HL-60/S4 treated with phorbol 12-myristate 13-acetate at 8.2 ng/mL for 4 days and 3 days (cell line): ENCODE data around the gene SBK3.
"Not testable (repeated sequence)": the region's sequence is repeated elsewhere in the genome, so short reads cannot be mapped to it uniquely, and the experiment has no call there.

Experiments
- in situ Hi-C: fragments of 300-500 bp; cut with MboI; formaldehyde crosslinking; loops from 2 replicates; pipeline ENCODE4 v1.15.0; 2022; ENCODE audit warnings: low sequenced_read_pairs

Gene SBK3

DNA sequence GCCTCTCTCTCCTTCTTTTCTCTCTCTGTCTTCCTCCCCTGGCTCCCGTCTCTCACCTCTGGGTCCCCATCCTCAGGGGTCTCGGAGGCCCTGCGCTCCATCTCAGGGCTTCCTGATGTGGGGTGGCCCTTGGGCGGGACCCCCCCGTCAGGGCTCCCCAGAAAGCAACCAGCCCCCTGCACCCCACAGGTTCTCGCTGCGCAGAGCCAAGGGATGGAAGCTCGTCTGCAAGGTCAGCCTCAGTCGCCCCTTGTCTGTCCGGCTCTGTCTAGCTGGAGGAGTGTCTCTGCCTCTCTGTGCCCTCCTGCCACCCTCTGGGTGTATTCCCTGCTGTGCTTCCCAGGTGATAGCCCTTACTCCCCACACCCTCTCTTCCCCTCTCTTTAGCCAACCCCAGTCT lies at the start of gene SBK3:
Gene SBK3 (minus strand): TSS at position 101 of the 400 bp plus-strand sequence. CDS start 0 bp downstream, at position 101.
- in situ Hi-C loops: no loop called here

- in situ Hi-C loops: no loop called here
These were observed 47.9 kb upstream of the SBK3 start for GRCh38 chr19:55593096-55593772.

DNA sequence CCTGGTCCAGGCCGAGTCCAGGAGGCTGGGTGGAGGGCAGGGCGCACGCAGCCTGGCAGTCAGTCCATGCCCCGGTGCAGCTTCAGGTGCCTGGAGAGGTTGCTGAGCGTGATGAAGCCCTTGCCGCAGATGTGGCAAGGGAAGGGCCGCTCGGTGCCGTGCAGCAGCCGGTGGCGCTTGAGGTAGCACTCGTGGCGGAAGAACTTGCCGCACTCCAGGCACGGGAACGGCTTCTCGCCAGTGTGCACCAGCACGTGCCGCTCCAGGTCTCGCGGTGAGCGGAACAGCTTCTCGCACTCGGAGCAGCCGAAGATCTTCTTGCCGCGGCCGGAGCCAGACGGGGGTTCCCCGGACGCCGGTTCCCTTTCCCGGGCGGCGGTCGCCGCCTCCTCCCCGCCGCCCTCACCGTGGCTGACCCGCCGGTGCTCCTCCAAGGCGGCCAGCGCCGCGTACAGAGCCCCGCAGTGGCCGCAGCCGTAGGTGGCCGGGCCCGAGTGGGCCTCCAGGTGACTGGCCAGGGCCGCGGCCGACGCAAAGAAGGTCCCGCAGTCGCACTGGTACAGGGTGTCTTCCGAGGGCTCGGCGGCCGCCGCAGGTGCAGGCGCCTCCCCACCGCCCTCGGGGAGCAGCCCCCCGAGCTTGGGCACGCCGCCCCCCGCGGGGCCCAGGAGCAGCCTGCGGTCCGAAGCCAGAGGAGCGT lies 47.2 kb upstream of the SBK3 start:
- in situ Hi-C loops: no loop called here

GRCh38 chr19:55591555-55591954 lies 46.2 kb upstream of the SBK3 start:
- in situ Hi-C loops: no loop called here

- in situ Hi-C loops: no loop called here
These were observed 45.3 kb upstream of the SBK3 start for GRCh38 chr19:55590617-55591016.

DNA sequence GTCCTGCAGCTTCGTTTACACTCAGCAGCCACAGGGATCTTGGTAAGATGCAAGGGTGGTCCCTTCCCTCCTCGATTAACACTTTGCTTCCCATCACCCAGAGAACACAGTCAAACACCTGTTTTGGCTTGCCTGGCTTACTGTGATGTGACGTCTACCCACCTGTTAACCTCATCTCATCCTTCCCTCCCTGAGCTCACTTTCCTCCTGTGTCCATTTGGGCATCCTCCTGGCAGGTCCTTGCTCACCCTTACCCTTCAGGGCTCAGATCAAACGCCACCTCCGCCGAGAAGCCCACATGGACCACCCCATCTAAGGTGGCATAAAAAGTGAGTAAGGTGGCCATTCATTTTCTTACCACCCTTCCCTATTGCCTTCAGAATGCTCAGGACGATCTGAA lies 44.8 kb upstream of the SBK3 start:
- in situ Hi-C loops: no loop called here

- in situ Hi-C loops: no loop called here
These were observed 43.4 kb upstream of the SBK3 start for GRCh38 chr19:55588738-55589137.

DNA sequence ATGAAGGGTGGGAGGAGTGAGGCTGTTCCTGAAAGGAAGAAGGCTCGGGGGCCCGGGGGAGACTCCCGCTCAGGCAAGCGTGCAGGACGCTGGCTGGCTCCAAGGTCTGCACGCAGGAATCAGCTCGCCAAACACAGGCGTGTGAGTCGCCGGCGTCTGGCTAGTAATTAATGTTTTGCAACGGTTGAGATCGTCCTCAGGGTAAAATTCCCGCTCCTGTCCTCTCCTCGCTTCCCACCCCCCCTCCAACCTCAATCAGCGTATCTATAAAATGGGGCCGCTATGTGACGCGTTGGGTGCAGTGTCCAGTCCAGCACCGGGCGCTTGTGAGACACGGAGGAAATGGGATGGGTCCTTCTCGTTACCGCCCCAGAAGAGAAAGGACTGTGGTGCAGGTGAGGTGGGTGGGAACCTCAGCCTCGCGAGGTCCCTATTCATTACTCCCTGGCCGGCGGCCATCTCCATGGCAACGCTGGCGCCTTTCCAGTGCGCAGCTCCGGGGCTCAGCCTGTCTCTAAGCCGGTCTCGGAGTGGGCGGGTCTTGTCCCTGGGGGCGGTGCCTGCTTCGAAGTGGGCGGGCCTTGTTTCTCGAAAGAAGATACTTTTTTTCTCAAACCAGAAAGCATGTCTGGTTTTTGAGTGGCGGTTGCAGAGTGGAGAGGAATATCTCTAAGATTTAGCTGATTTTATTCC lies 41.8 kb upstream of the SBK3 start:
- in situ Hi-C loops: no loop called here

GRCh38 chr19:55585658-55586339 lies 40.5 kb upstream of the SBK3 start:
- in situ Hi-C loops: no loop called here

DNA sequence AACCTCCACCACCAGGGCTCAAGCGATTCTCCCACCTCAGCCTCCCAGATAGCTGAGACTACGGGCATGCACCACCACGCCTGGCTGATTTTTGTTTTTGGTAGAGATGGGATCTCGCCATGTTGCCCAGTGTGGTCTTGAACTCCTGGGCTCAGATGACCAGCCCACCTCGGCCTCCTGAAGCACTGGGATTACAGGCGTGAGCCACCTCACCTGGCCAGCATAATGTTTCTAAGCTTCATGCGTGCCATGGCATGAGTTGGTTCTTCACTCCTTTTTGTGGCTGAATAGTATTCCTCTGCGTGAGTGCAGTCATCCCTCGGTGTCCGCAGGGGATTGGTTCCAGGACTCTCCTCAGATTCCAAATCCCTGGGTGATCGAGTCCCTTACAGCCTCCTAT lies 39.5 kb upstream of the SBK3 start:
- in situ Hi-C loops: no loop called here

DNA sequence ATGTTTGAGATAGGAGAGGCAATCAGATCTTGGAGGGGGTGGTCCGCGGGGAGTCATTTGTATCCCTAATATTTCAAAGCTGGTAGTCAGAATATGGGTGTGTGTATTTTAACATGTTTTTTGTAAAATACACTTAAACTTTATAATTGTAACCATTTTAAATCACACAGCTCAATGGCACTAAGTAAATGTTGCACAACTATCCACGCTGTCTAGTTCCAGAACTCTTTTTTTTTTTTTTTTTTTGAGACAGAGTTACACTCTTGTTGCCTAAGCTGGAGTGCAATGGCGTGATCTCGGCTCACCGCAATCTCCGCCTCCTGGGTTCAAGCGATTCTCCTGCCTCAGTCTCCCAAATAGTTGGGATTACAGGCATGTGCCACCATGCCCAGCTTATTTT lies 38.6 kb upstream of the SBK3 start:
- in situ Hi-C loops: not testable (repeated sequence)

DNA sequence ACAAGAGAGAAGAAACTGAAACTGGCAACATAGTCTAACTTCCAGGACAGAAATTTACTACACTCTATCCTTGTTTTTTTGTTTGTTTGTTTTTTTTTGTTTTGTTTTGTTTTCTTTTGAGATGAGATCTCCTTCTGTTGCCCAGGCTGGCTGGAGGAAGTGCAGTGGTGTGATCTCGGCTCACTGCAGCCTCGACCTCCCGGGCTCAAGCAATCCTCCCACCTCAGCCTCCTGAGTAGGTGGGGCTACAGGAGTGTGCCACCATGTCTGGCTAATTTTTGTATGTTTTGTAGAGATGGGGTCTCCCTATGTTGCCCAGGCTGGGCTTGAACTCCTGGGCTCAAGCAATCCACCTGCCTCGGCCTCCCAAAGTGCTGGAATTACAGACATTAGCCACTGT lies 36.9 kb upstream of the SBK3 start:
- in situ Hi-C loops: not testable (repeated sequence)

DNA sequence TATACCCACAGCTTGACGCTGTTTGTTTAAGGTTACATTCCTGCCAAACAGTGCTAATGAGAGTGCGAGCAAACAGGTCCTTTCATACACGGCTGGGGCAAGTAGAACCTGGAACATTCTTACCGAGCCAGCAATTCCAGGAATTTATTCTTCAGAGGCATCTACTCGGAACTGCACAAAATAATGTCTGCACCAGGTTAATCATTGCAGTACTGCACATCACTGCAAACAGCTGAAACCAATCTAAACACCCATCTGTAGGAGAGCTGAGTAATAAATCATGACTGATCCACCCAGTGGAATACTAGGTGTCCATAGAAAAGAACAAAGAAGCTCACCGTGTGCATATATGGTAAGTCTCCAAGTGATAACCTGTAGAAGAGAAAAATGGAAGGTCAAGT lies 36.5 kb upstream of the SBK3 start:
- in situ Hi-C loops: no loop called here

- in situ Hi-C loops: no loop called here
These were observed 35.9 kb upstream of the SBK3 start for GRCh38 chr19:55581145-55581822.

- in situ Hi-C loops: no loop called here
These were observed 35.3 kb upstream of the SBK3 start, which contains the start of gene ZNF579 for GRCh38 chr19:55580628-55581144. TSS of gene ZNF579 (minus strand) at chr19:55580848. CDS start at chr19:55579639, 1,209 bp downstream.

- in situ Hi-C loops: no loop called here
These were observed 34.7 kb upstream of the SBK3 start for GRCh38 chr19:55579766-55580621.

DNA sequence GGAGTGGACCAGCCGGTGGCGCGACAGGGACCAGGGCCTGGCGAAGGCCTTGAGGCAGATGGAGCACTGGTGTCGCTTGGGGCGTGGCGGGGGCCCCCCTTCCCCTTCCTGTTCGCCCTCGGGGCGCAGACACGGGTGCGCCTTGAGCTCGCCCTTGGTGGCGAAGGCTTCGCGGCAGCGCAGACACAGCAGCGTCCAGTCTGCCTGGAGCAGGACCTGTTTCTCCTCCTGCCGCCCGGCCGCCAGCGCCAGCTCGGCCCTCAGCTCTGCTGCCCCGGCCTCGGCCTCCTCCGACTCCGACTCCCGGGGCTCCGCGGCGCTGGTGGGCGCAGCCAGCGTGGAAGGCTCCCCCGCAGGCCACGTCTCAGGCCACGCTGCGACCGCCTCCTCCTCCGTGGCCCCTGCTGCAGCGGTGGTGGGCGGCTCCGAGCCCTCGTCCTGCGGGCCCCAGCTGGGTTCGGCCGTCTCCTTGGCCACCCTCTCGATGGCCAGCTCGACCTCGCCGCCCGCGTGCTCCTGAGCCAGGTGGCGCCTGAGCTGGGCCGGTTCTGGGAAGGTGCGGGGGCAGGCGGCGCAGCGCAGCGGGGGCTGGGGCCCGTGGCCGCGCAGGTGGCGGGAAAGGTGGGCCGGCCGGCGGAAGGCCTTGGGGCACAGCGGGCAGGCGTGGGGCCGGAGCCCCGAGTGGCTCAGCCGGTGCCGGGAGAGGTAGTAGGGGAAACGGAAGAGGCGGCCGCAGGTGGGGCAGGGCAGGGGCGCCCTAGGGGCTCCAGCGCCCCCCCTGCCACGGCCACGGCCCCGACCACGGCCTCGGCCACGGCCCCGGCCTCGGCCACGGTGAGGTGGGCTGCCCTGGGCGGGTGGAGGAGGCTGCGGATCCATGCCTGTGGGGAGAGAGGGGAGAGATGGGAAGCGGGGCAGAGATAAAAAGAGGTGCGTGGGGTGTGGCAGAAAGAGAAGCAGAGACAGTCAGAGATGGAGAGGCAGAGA lies 33.7 kb upstream of the SBK3 start:
- in situ Hi-C loops: no loop called here

- in situ Hi-C loops: no loop called here
These were observed 32.9 kb upstream of the SBK3 start for GRCh38 chr19:55578031-55578760.
